Endodermal cell (in vitro differentiated cells): ENCODE data around the gene ARHGEF26. TPM values are rescaled to one million over a fixed set of nuclear protein-coding genes. Genes with fewer than 3 reads are reported as not detected.

ENCODE experiments used
- DNase-seq: peaks from one replicate; pipeline ENCODE4 v3.0.0-alpha.2; 2017
- H3K27ac ChIP-seq: 2 replicates; pipeline ENCODE4 v1.5.1; 2013; ENCODE audit warnings: mild to moderate bottlenecking, low read depth, low read length, moderate library complexity
- H3K27me3 ChIP-seq: 2 replicates; pipeline ENCODE4 v1.6.1; 2013; ENCODE audit warnings: mild to moderate bottlenecking, low read length, moderate library complexity; ENCODE audit not compliant: insufficient read depth, control insufficient read depth, poor library complexity, severe bottlenecking
- H3K36me3 ChIP-seq: 2 replicates; pipeline ENCODE4 v1.7.0; 2013; ENCODE audit warnings: mild to moderate bottlenecking, low read length, moderate library complexity; ENCODE audit not compliant: control insufficient read depth, insufficient read depth
- H3K4me1 ChIP-seq: one replicate; pipeline ENCODE4 v1.7.0; 2013; ENCODE audit warnings: low read length; ENCODE audit not compliant: control insufficient read depth, insufficient read depth
- H3K4me3 ChIP-seq: 2 replicates; pipeline ENCODE4 v1.5.1; 2013; ENCODE audit warnings: mild to moderate bottlenecking, low read length, moderate library complexity
- H3K9ac ChIP-seq: 2 replicates; pipeline ENCODE4 v1.6.1; 2013; ENCODE audit warnings: mild to moderate bottlenecking, low read length, moderate library complexity; ENCODE audit not compliant: poor library complexity, severe bottlenecking; ENCODE audit errors: extremely low read depth
- H3K9me3 ChIP-seq: 2 replicates; pipeline ENCODE4 v1.6.1; 2013; ENCODE audit warnings: mild to moderate bottlenecking, low read length, moderate library complexity; ENCODE audit not compliant: control insufficient read depth
- H3K27ac Mint-ChIP-seq: 2 replicates; pipeline ENCODE4 v1.8.0; 2020; ENCODE audit warnings: mixed read lengths
- H3K27me3 Mint-ChIP-seq: 2 replicates; pipeline ENCODE4 v1.8.0; 2021; ENCODE audit warnings: mild to moderate bottlenecking, mixed read lengths; ENCODE audit not compliant: insufficient read depth
- H3K36me3 Mint-ChIP-seq: 2 replicates; pipeline ENCODE4 v1.8.0; 2020; ENCODE audit warnings: low read depth, mixed read lengths
- H3K4me1 Mint-ChIP-seq: 2 replicates; pipeline ENCODE4 v1.8.0; 2020; ENCODE audit warnings: mixed read lengths
- H3K4me3 Mint-ChIP-seq: 2 replicates; pipeline ENCODE4 v1.8.0; 2020; ENCODE audit warnings: mild to moderate bottlenecking, moderate library complexity, mixed read lengths
- H3K9me3 Mint-ChIP-seq: 2 replicates; pipeline ENCODE4 v1.8.0; 2020; ENCODE audit warnings: mild to moderate bottlenecking, mixed read lengths
- CTCF ChIP-seq: fragments of 200-600 bp; sonication (generic); conservative IDR thresholded peaks from 2 replicates; pipeline ENCODE4 v1.5.0; 2021; ENCODE audit warnings: antibody characterized with exemption, mild to moderate bottlenecking
- WGBS, 2 experiments: methylation state at CpG; one replicate each; pipeline versions ENCODE4 v1.1.5 to v1.1.7; 2013; ENCODE audit warnings: missing lambda C conversion rate in 2 of 2, mixed read lengths in 1 of 2; ENCODE audit not compliant: insufficient coverage in 1 of 2, insufficient read length in 1 of 2; 5-methylcytosine and 5-hydroxymethylcytosine counted together
- total RNA-seq, 2 donors: library from RNA; stranded (reverse); fragmentation: NEBNext Ultra II Directional in 1 of 2; extraction: Animal tissue kit (Norgen Biotek cat#: 25700) in 1 of 2; gene quantifications; 2 replicates in 1 of 2; 3 replicates in 1 of 2; pipeline ENCODE4 v1.2.1, GENCODE V29; 2021

The ARHGEF26 gene
- total RNA-seq, 2 donors from 2014 or later, result 10.1 to 12.4 TPM

GRCh38 chr3:154098376-154098775, 22.8 kb upstream of the ARHGEF26 start:
- H3K4me1 Mint-ChIP-seq, result no peaks in the 10 kb centered on the region
- Histone ChIP-seq H3K9me3 (no peaks in the 10 kb centered on the region), H3K36me3 (no peaks in the 10 kb centered on the region), H3K27me3 (no peaks in the 10 kb centered on the region), H3K27ac (no peak overlapping the region), H3K4me3 (no peak overlapping the region), H3K9ac (no peak overlapping the region), H3K4me1 (no peaks in the 10 kb centered on the region)
- H3K27me3 Mint-ChIP-seq, result no peaks in the 10 kb centered on the region
- H3K27ac Mint-ChIP-seq, result no peak overlapping the region
- H3K4me3 Mint-ChIP-seq, result no peak overlapping the region
- no peaks in the 10 kb centered on the region for H3K36me3 Mint-ChIP-seq
- H3K9me3 Mint-ChIP-seq, result no peaks in the 10 kb centered on the region
- no peak for TF ChIP-seq CTCF
- DNase-seq, result no peak
- WGBS, 2 experiments, result 84 to 94% methylated on average over 2 of the region's 2 CpGs

DNA sequence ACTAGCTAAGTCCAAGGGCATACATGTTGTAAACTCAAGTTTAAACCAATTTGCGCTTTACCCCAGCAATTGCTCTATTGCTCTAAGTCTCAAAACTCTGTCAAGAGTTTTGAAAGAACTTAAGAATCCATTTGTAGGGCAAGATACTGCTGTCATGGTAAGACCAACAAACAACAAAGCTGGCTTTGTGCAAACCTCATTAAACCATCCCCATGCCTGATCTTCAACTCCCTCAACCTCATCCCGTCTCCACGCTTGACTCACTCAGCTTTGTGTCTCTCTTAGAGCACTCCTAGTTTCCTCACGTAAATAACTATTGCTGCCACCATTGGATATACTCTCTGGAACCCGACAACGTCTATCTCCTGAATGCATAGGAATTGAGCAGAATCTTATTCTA, 20.6 kb upstream of the ARHGEF26 start:
- Histone ChIP-seq H3K36me3 (no peaks in the 10 kb centered on the region), H3K27me3 (no peaks in the 10 kb centered on the region), H3K9me3 (no peaks in the 10 kb centered on the region), H3K9ac (no peak overlapping the region), H3K27ac (no peak overlapping the region), H3K4me3 (no peak overlapping the region), H3K4me1 (no peaks in the 10 kb centered on the region)
- no peak for TF ChIP-seq CTCF
- H3K4me1 Mint-ChIP-seq, result no peaks in the 10 kb centered on the region
- H3K27me3 Mint-ChIP-seq, result no peaks in the 10 kb centered on the region
- no peak overlapping the region for H3K27ac Mint-ChIP-seq
- no peak overlapping the region for H3K4me3 Mint-ChIP-seq
- 85 to 90% methylated on average over 6 of the region's 6 CpGs for WGBS, 2 experiments
- no peaks in the 10 kb centered on the region for H3K9me3 Mint-ChIP-seq
- no peaks in the 10 kb centered on the region for H3K36me3 Mint-ChIP-seq
- DNase-seq, result no peak

DNA sequence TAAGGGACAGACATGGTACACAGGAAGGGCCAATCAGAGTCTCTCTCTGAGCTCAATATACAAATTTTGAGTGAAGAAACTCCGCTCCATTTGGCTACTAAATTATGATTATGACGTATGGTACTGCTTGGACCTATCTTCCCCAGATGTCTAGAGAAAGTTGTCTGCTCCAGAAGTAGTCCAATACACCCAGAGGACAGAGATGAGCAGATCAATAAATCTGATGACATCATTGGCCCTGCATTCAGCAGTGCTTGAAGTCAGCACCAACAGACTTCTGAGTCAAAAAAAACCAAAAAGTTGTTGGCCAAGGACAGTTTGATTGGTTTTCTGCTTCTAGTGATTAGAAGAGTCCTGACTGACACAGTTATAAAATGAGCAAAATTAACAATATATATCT, 19.9 kb upstream of the ARHGEF26 start:
- no peaks in the 10 kb centered on the region for H3K27me3 ChIP-seq
- no peaks in the 10 kb centered on the region for H3K9me3 Mint-ChIP-seq
- WGBS, 2 experiments, result 96 to 100% methylated on average over 1 to 2 of the region's 2 CpGs
- no peak overlapping the region for H3K9ac ChIP-seq
- H3K4me1 Mint-ChIP-seq, result no peaks in the 10 kb centered on the region
- H3K36me3 Mint-ChIP-seq, result no peaks in the 10 kb centered on the region
- H3K27ac Mint-ChIP-seq, result no peak overlapping the region
- no peak for TF ChIP-seq CTCF
- no peaks in the 10 kb centered on the region for H3K36me3 ChIP-seq
- DNase-seq, result no peak
- H3K27me3 Mint-ChIP-seq, result no peaks in the 10 kb centered on the region
- no peaks in the 10 kb centered on the region for H3K4me1 ChIP-seq
- no peak overlapping the region for H3K27ac ChIP-seq
- no peaks in the 10 kb centered on the region for H3K9me3 ChIP-seq
- no peak overlapping the region for H3K4me3 ChIP-seq
- no peak overlapping the region for H3K4me3 Mint-ChIP-seq
